Mesendoderm (in vitro differentiated cells): ENCODE measurements around the gene NXPE1. TPM values are rescaled to one million over a fixed set of nuclear protein-coding genes. Genes with fewer than 3 reads are reported as not detected.
"Not testable (repeated sequence)": the region's sequence is repeated elsewhere in the genome, so short reads cannot be mapped to it uniquely, and the experiment has no call there.

Source experiments
- DNase-seq: peaks from one replicate; pipeline ENCODE4 v3.0.0; 2013
- H2AK5ac ChIP-seq: 2 replicates; pipeline ENCODE4 v1.6.1; 2013; ENCODE audit warnings: low read length, inconsistent platforms
- H2BK120ac ChIP-seq: 2 replicates; pipeline ENCODE4 v1.6.1; 2013; ENCODE audit warnings: low read depth, mild to moderate bottlenecking, low read length, moderate library complexity, mixed read lengths
- H2BK15ac ChIP-seq: replicated peaks from 2 replicates; pipeline ENCODE4 v1.6.1; 2013; ENCODE audit warnings: low read depth, mild to moderate bottlenecking, moderate library complexity
- H2BK5ac ChIP-seq: 2 replicates; pipeline ENCODE4 v1.6.1; 2013; ENCODE audit warnings: low read length, inconsistent platforms
- H3K18ac ChIP-seq: 2 replicates; pipeline ENCODE4 v1.6.1; 2013; ENCODE audit warnings: mild to moderate bottlenecking, low read length, mixed read lengths
- H3K23ac ChIP-seq: one replicate; pipeline ENCODE4 v1.6.1; 2013; ENCODE audit warnings: low read length
- H3K27ac ChIP-seq: 2 replicates; pipeline ENCODE4 v1.5.1; 2013; ENCODE audit warnings: low read depth, mild to moderate bottlenecking, inconsistent platforms, low read length, moderate library complexity
- H3K27me3 ChIP-seq: 2 replicates; pipeline ENCODE4 v1.6.1; 2013; ENCODE audit warnings: low read length, control low read depth, mild to moderate bottlenecking, inconsistent platforms; ENCODE audit not compliant: insufficient read depth, poor library complexity
- H3K36me3 ChIP-seq: 2 replicates; pipeline ENCODE4 v1.6.1; 2013; ENCODE audit warnings: low read length, inconsistent platforms; ENCODE audit not compliant: control insufficient read depth, insufficient read depth
- H3K4ac ChIP-seq: one replicate; pipeline ENCODE4 v1.6.1; 2013; ENCODE audit warnings: low read depth, mild to moderate bottlenecking, low read length, moderate library complexity
- H3K4me1 ChIP-seq: 2 replicates; pipeline ENCODE4 v1.6.1; 2013; ENCODE audit warnings: low read depth, low read length, inconsistent platforms; ENCODE audit not compliant: control insufficient read depth
- H3K4me2 ChIP-seq: 2 replicates; pipeline ENCODE4 v1.6.1; 2013; ENCODE audit warnings: low read length
- H3K4me3 ChIP-seq: 2 replicates; pipeline ENCODE4 v1.5.1; 2013; ENCODE audit warnings: mild to moderate bottlenecking, low read length
- H3K56ac ChIP-seq: one replicate; pipeline ENCODE4 v1.6.1; 2013; ENCODE audit warnings: low read length
- H3K79me1 ChIP-seq: 2 replicates; pipeline ENCODE4 v1.6.1; 2013; ENCODE audit warnings: low read length, inconsistent platforms
- H3K79me2 ChIP-seq: 2 replicates; pipeline ENCODE4 v1.6.1; 2013; ENCODE audit warnings: mild to moderate bottlenecking, low read length; ENCODE audit not compliant: control insufficient read depth, insufficient read depth
- H3K9ac ChIP-seq: 2 replicates; pipeline ENCODE4 v1.6.1; 2013; ENCODE audit warnings: low read length, inconsistent platforms
- H4K5ac ChIP-seq: one replicate; pipeline ENCODE4 v1.6.1; 2013; ENCODE audit warnings: low read length
- H4K8ac ChIP-seq: one replicate; pipeline ENCODE4 v1.6.1; 2013; ENCODE audit warnings: low read depth, mild to moderate bottlenecking, control low read depth, low read length, moderate library complexity
- WGBS: extraction: QIAGEN DNeasy Blood & Tissue Kit; methylation state at CpG from one replicate; pipeline ENCODE4 v1.1.7; 2013; ENCODE audit warnings: low lambda C conversion rate, missing lambda C conversion rate; ENCODE audit not compliant: insufficient coverage; ENCODE audit errors: extremely low coverage; 5-methylcytosine and 5-hydroxymethylcytosine counted together
- polyA plus RNA-seq, 2 experiments: library from polyadenylated mRNA; stranded (reverse); fragments of 200-250 nt; gene quantifications; one replicate each; pipeline ENCODE4 v1.2.3, GENCODE V29; 2013

NXPE1 gene
- polyA plus RNA-seq (2013, experiment 1 of 2), result not detected
- polyA plus RNA-seq (2013, experiment 2 of 2), result not detected

- Histone ChIP-seq H3K27me3 (no peaks in the 10 kb centered on the region), H3K4me3 (no peak within 1 kb of the TSS), H4K8ac (no peak within 1 kb of the TSS), H4K5ac (no peak within 1 kb of the TSS), H3K79me2 (no peaks in the 10 kb centered on the region), H2AK5ac (no peak within 1 kb of the TSS), H3K79me1 (no peaks in the 10 kb centered on the region), H3K4me1 (no peaks in the 10 kb centered on the region), H3K27ac (no peak within 1 kb of the TSS), H3K4ac (no peak within 1 kb of the TSS), H2BK120ac (no peak within 1 kb of the TSS), H2BK15ac (no peak within 1 kb of the TSS), H3K9ac (no peak within 1 kb of the TSS), H3K18ac (no peak within 1 kb of the TSS), H3K36me3 (no peaks in the 10 kb centered on the region), H3K4me2 (no peak within 1 kb of the TSS), H3K23ac (no peak within 1 kb of the TSS), H2BK5ac (no peak within 1 kb of the TSS), H3K56ac (no peak within 1 kb of the TSS)
- WGBS, result no CpG with 5 or more reads among the region's 4 CpGs
- DNase-seq, result peak; percentile 53
These were observed at the start of gene NXPE1 for GRCh38 chr11:114559425-114560310. Gene NXPE1, minus strand, starts transcription at chr11:114559881. Its CDS starts 8,680 bp downstream, at chr11:114551201.

- DNase-seq, result no peak
These were observed 49.7 kb upstream of the NXPE1 start for GRCh38 chr11:114609429-114609828.

GRCh38 chr11:114608605-114609004 lies 48.9 kb upstream of the NXPE1 start:
- not testable (repeated sequence) for H3K36me3 ChIP-seq, H4K5ac ChIP-seq, H3K18ac ChIP-seq, H3K9ac ChIP-seq, H3K56ac ChIP-seq, H3K27ac ChIP-seq, DNase-seq, H3K4me2 ChIP-seq, H2AK5ac ChIP-seq, H3K4me1 ChIP-seq, H2BK15ac ChIP-seq, H3K27me3 ChIP-seq, H3K79me1 ChIP-seq, H4K8ac ChIP-seq, H3K4me3 ChIP-seq, H3K4ac ChIP-seq, H3K23ac ChIP-seq, H2BK120ac ChIP-seq, H2BK5ac ChIP-seq, H3K79me2 ChIP-seq
- WGBS, result no CpG with 5 or more reads among the region's 9 CpGs

More at GRCh38 chr11:114609429-114609828, 49.7 kb upstream of the NXPE1 start:
- no peak overlapping the region for H2BK5ac ChIP-seq
- no peak overlapping the region for H3K4me3 ChIP-seq
- H3K27ac ChIP-seq, result no peak overlapping the region
- H3K56ac ChIP-seq, result no peak overlapping the region
- no peak overlapping the region for H2BK15ac ChIP-seq
- WGBS, result no CpG with 5 or more reads among the region's 9 CpGs
- no peaks in the 10 kb centered on the region for H3K27me3 ChIP-seq
- H4K5ac ChIP-seq, result no peak overlapping the region
- no peak overlapping the region for H3K23ac ChIP-seq
- no peak overlapping the region for H3K4me2 ChIP-seq
- H2AK5ac ChIP-seq, result no peak overlapping the region
- no peaks in the 10 kb centered on the region for H3K79me1 ChIP-seq
- H3K18ac ChIP-seq, result no peak overlapping the region
- no peak overlapping the region for H2BK120ac ChIP-seq
- H3K4me1 ChIP-seq, result no peaks in the 10 kb centered on the region
- no peaks in the 10 kb centered on the region for H3K79me2 ChIP-seq
- no peak overlapping the region for H3K9ac ChIP-seq
- no peak overlapping the region for H3K4ac ChIP-seq
- H3K36me3 ChIP-seq, result no peaks in the 10 kb centered on the region
- no peak overlapping the region for H4K8ac ChIP-seq

- H3K23ac ChIP-seq, result no peak overlapping the region
- H3K79me1 ChIP-seq, result no peaks in the 10 kb centered on the region
- H2BK5ac ChIP-seq, result no peak overlapping the region
- no peak overlapping the region for H4K8ac ChIP-seq
- H3K56ac ChIP-seq, result no peak overlapping the region
- H3K27me3 ChIP-seq, result no peaks in the 10 kb centered on the region
- DNase-seq, result no peak
- no peak overlapping the region for H3K4me2 ChIP-seq
- H3K27ac ChIP-seq, result no peak overlapping the region
- H3K79me2 ChIP-seq, result no peaks in the 10 kb centered on the region
- no peak overlapping the region for H3K4me3 ChIP-seq
- H3K18ac ChIP-seq, result no peak overlapping the region
- H3K36me3 ChIP-seq, result no peaks in the 10 kb centered on the region
- no peak overlapping the region for H2AK5ac ChIP-seq
- no peak overlapping the region for H4K5ac ChIP-seq
- no peak overlapping the region for H2BK15ac ChIP-seq
- WGBS, result no CpG with 5 or more reads among the region's 11 CpGs
- no peak overlapping the region for H2BK120ac ChIP-seq
- no peak overlapping the region for H3K4ac ChIP-seq
- H3K4me1 ChIP-seq, result no peaks in the 10 kb centered on the region
- H3K9ac ChIP-seq, result no peak overlapping the region
These were observed 48.2 kb upstream of the NXPE1 start for GRCh38 chr11:114607753-114608459.

GRCh38 chr11:114606802-114607075 lies 47.1 kb upstream of the NXPE1 start:
- not testable (repeated sequence) for H2AK5ac ChIP-seq, H3K36me3 ChIP-seq, DNase-seq, H3K4ac ChIP-seq, H3K23ac ChIP-seq, H4K5ac ChIP-seq, H3K79me1 ChIP-seq, H3K4me1 ChIP-seq, H2BK5ac ChIP-seq, H3K27ac ChIP-seq, H3K9ac ChIP-seq, H4K8ac ChIP-seq, H3K4me3 ChIP-seq, H3K27me3 ChIP-seq, H3K56ac ChIP-seq, H2BK120ac ChIP-seq, H2BK15ac ChIP-seq, H3K79me2 ChIP-seq, H3K4me2 ChIP-seq, H3K18ac ChIP-seq
- WGBS, result no CpG with 5 or more reads among the region's 5 CpGs
